ENCODE measurements around the gene RCOR1.
A peak's percentile ranks its signal among the peaks of the same experiment; 100 is the strongest.

The RCOR1 gene

GRCh38 chr14:102688290-102688689 lies 95.8 kb downstream of the RCOR1 start:
- no peak overlapping the region for H3K27ac ChIP-seq

DNA sequence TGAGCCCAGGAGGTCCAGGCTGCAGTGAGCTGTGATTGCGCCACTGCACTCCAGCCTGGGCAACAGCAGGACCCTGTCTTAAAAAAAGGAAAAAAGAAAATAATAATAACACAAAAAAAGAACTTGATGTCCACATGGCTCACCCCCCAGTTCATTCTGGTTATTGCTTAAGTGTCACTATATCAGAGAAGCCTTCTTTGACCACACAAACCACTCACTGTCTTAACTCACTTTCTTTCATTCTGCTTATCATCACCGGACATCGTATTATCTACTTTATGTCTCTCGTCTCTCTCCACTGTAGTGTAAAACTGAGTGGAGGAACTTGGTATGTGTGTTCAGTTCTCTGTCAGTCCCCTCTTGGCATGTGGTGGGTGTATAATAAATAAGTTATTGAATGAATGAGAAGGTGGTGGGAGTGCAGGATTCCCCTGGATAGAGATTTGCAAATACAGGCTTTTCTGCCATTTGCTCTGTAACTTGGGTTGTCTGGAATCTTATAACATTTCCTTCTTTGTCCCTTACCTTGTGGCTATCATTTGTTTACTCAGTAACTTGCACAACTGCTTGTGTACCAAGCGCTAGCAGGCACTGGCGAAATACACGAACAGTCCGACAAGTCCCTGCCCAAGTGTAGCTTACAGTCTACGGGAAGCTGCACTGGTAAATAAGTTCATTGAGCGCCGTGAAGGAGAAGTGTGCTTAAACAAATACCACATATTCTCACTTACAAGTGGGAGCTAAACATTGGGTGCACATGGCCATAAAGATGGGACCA lies 98.2 kb downstream of the RCOR1 start:
- TF ChIP-seq, protein P1, sequence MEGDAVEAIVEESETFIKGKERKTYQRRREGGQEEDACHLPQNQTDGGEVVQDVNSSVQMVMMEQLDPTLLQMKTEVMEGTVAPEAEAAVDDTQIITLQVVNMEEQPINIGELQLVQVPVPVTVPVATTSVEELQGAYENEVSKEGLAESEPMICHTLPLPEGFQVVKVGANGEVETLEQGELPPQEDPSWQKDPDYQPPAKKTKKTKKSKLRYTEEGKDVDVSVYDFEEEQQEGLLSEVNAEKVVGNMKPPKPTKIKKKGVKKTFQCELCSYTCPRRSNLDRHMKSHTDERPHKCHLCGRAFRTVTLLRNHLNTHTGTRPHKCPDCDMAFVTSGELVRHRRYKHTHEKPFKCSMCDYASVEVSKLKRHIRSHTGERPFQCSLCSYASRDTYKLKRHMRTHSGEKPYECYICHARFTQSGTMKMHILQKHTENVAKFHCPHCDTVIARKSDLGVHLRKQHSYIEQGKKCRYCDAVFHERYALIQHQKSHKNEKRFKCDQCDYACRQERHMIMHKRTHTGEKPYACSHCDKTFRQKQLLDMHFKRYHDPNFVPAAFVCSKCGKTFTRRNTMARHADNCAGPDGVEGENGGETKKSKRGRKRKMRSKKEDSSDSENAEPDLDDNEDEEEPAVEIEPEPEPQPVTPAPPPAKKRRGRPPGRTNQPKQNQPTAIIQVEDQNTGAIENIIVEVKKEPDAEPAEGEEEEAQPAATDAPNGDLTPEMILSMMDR (IDR thresholded peaks at IDR 0.05), result no peak
- TF ChIP-seq ZFX (IDR thresholded peaks at IDR 0.05; ENCODE audit: borderline replicate concordance), result no peak
- H3K27ac ChIP-seq, result no peak overlapping the region

More at GRCh38 chr14:102688290-102688689, 95.8 kb downstream of the RCOR1 start:
- TF ChIP-seq, protein P1 (IDR thresholded peaks at IDR 0.05), result no peak
- TF ChIP-seq ZFX (IDR thresholded peaks at IDR 0.05; ENCODE audit: borderline replicate concordance), result no peak

GRCh38 chr14:102691763-102692162 lies 99.3 kb downstream of the RCOR1 start:
- TF ChIP-seq, protein P1 (IDR thresholded peaks at IDR 0.05), result no peak
- no peak for TF ChIP-seq ZFX (IDR thresholded peaks at IDR 0.05; ENCODE audit: borderline replicate concordance)
- no peak overlapping the region for H3K27ac ChIP-seq

- TF ChIP-seq ZFX (IDR thresholded peaks at IDR 0.05; ENCODE audit: borderline replicate concordance), result no peak
- TF ChIP-seq, protein P1 (IDR thresholded peaks at IDR 0.05), result no peak
These were observed 99.9 kb downstream of the RCOR1 start for GRCh38 chr14:102692334-102692733.

GRCh38 chr14:102693006-102693755 lies 100.7 kb downstream of the RCOR1 start:
- no peak overlapping the region for H3K27ac ChIP-seq

More at GRCh38 chr14:102692334-102692733, 99.9 kb downstream of the RCOR1 start:
- no peak overlapping the region for H3K27ac ChIP-seq

GRCh38 chr14:102694530-102695166 lies 102.2 kb downstream of the RCOR1 start:
- TF ChIP-seq ZFX (IDR thresholded peaks at IDR 0.05; ENCODE audit: borderline replicate concordance), result no peak
- TF ChIP-seq, protein P1 (IDR thresholded peaks at IDR 0.05), result peak; percentile 82

More at GRCh38 chr14:102693006-102693755, 100.7 kb downstream of the RCOR1 start:
- TF ChIP-seq, protein P1 (IDR thresholded peaks at IDR 0.05), result no peak
- no peak for TF ChIP-seq ZFX (IDR thresholded peaks at IDR 0.05; ENCODE audit: borderline replicate concordance)

More at GRCh38 chr14:102694530-102695166, 102.2 kb downstream of the RCOR1 start:
- no peak overlapping the region for H3K27ac ChIP-seq
